ENCODE results near the gene ITGA4. TPM values are rescaled to one million over a fixed set of nuclear protein-coding genes. Genes with fewer than 3 reads are reported as not detected.

The ITGA4 gene
- total and polyA plus RNA-seq, 2 donors (not counting 3 experiments of a cell fraction or from before 2014, with no cell fraction given) = 1.5 to 2.8 TPM

DNA sequence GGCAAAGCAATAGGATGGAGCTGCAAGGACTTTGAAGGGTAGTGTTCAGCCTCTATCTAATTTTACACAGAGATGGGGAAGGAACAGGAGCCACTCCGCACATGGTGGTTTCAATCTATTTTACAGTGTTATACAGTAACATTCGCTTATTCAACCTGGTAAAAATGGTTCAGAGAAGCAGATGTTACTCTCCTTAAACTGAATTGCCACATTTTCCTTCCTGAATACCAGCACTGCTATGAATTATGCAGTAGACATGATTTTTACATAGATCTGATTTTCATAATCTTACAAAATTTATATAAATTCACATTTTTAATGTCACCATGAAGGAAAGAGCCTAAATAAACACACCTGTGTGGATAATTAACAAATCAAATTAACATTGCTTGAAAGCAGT lies 85.0 kb downstream of the ITGA4 start:
- no peak overlapping the region for H3K4me2 ChIP-seq (ENCODE audit: insufficient read depth, low read length)
- intact Hi-C loops (cut with micrococcal nuclease) = no loop called here
- DNase-seq (ENCODE audit: low read depth, low spot score) (no peak), FAIRE-seq (no peak)
- H3K9me1 ChIP-seq (replicated peaks; ENCODE audit: control insufficient read depth, extremely low read depth, insufficient read depth, low read length) = no peaks in the 10 kb centered on the region
- H2AFZ ChIP-seq (ENCODE audit: low read depth, low read length) = no peak overlapping the region
- no peaks in the 10 kb centered on the region for H3K9me3 ChIP-seq (replicated peaks; ENCODE audit: control insufficient read depth, insufficient read depth, low read length)
- H3K4me1 ChIP-seq (ENCODE audit: control insufficient read depth, extremely low read depth, insufficient read depth, low read length) = no peaks in the 10 kb centered on the region
- H3K9ac ChIP-seq (replicated peaks; ENCODE audit: extremely low read depth, insufficient read depth, low read length) = no peak overlapping the region
- H4K20me1 ChIP-seq (replicated peaks; ENCODE audit: control insufficient read depth, extremely low read depth, insufficient read depth, low read length) = no peaks in the 10 kb centered on the region
- ChIA-PET CTCF (no interaction called here), POLR2A (no interaction called here)
- no peaks in the 10 kb centered on the region for H3K79me2 ChIP-seq (ENCODE audit: control insufficient read depth, insufficient read depth, low read length)
- TF ChIP-seq GATA2 (IDR thresholded peaks at IDR 0.05; ENCODE audit: insufficient read depth, insufficient read length, low read depth, low read length) (no peak), POLR2A (IDR thresholded peaks at IDR 0.05; ENCODE audit: low read depth, low read length) (no peak), POLR2AphosphoS5 (IDR thresholded peaks at IDR 0.05; ENCODE audit: insufficient read depth, low read depth, low read length) (no peak)
- TF ChIP-seq, protein P1, sequence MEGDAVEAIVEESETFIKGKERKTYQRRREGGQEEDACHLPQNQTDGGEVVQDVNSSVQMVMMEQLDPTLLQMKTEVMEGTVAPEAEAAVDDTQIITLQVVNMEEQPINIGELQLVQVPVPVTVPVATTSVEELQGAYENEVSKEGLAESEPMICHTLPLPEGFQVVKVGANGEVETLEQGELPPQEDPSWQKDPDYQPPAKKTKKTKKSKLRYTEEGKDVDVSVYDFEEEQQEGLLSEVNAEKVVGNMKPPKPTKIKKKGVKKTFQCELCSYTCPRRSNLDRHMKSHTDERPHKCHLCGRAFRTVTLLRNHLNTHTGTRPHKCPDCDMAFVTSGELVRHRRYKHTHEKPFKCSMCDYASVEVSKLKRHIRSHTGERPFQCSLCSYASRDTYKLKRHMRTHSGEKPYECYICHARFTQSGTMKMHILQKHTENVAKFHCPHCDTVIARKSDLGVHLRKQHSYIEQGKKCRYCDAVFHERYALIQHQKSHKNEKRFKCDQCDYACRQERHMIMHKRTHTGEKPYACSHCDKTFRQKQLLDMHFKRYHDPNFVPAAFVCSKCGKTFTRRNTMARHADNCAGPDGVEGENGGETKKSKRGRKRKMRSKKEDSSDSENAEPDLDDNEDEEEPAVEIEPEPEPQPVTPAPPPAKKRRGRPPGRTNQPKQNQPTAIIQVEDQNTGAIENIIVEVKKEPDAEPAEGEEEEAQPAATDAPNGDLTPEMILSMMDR (IDR thresholded peaks at IDR 0.05; ENCODE audit: extremely low read depth in 1 of 2, insufficient read depth in 1 of 2, low read depth in 1 of 2, low read length in 2 of 2) = no peak
- TF ChIP-seq, protein P2, sequence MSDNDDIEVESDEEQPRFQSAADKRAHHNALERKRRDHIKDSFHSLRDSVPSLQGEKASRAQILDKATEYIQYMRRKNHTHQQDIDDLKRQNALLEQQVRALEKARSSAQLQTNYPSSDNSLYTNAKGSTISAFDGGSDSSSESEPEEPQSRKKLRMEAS (IDR thresholded peaks at IDR 0.05; ENCODE audit: insufficient read depth, insufficient read length) = no peak
- no peak overlapping the region for H3K27ac ChIP-seq (ENCODE audit: insufficient read depth, low read depth, low read length)
- dilution Hi-C loops (cut with MboI; ENCODE audit: extremely low pct_ligation_motif_present, low sequenced_read_pairs) = no loop called here
- no peaks in the 10 kb centered on the region for H3K27me3 ChIP-seq (ENCODE audit: control insufficient read depth in 2 of 2, insufficient read depth in 2 of 2, low read length in 2 of 2)
- no peaks in the 10 kb centered on the region for H3K36me3 ChIP-seq (ENCODE audit: control insufficient read depth in 2 of 2, extremely low read depth in 1 of 2, insufficient read depth in 2 of 2, low read length in 2 of 2)
- no peak overlapping the region for H3K4me3 ChIP-seq (replicated peaks in 1 of 3; ENCODE audit: insufficient read depth in 1 of 3, low read depth in 1 of 3, low read length in 3 of 3)
- no TSS peak for BruUV-seq (replicated peaks)

DNA sequence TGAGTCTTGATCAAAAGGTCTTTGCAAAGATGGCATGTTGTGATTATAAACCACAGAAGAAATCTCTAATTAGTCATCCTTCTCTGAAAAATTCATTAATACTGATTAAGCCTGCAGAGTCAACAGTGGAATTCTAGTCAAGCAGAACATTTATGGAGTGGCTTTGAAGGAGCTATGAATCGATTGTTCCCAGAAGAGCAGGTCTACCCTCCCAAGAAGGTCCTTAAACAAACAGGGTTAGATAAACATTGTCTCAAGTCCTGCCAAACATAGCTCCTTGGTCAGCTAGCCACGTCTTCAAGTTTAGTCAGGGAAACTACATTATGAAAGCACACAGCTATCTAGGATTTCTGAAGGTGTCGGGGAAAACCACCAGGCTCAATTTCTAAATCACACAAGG lies 88.9 kb downstream of the ITGA4 start:
- no peak overlapping the region for H3K27ac ChIP-seq (ENCODE audit: insufficient read depth, low read depth, low read length)
- no peaks in the 10 kb centered on the region for H3K79me2 ChIP-seq (ENCODE audit: control insufficient read depth, insufficient read depth, low read length)
- CTCF ChIA-PET = interaction anchor here (1.4 kb wide), 1 partner anchor 16 kb away, joined by 4 read pairs; no protein-coding TSS in a partner anchor
- no peaks in the 10 kb centered on the region for H3K36me3 ChIP-seq (ENCODE audit: control insufficient read depth in 2 of 2, extremely low read depth in 1 of 2, insufficient read depth in 2 of 2, low read length in 2 of 2)
- no peaks in the 10 kb centered on the region for H3K27me3 ChIP-seq (ENCODE audit: control insufficient read depth in 2 of 2, insufficient read depth in 2 of 2, low read length in 2 of 2)
- intact Hi-C loops (cut with micrococcal nuclease) = no loop called here
- no peaks in the 10 kb centered on the region for H3K9me3 ChIP-seq (replicated peaks; ENCODE audit: control insufficient read depth, insufficient read depth, low read length)
- POLR2A ChIA-PET = no interaction called here
- no peaks in the 10 kb centered on the region for H3K9me1 ChIP-seq (replicated peaks; ENCODE audit: control insufficient read depth, extremely low read depth, insufficient read depth, low read length)
- no peak overlapping the region for H3K4me3 ChIP-seq (replicated peaks in 1 of 3; ENCODE audit: insufficient read depth in 1 of 3, low read depth in 1 of 3, low read length in 3 of 3)
- H4K20me1 ChIP-seq (replicated peaks; ENCODE audit: control insufficient read depth, extremely low read depth, insufficient read depth, low read length) = no peaks in the 10 kb centered on the region
- FAIRE-seq (no peak), DNase-seq (ENCODE audit: low read depth, low spot score) (no peak)
- BruUV-seq (replicated peaks) = no TSS peak
- dilution Hi-C loops (cut with MboI; ENCODE audit: extremely low pct_ligation_motif_present, low sequenced_read_pairs) = no loop called here
- no peak overlapping the region for H3K9ac ChIP-seq (replicated peaks; ENCODE audit: extremely low read depth, insufficient read depth, low read length)
- TF ChIP-seq FOS (IDR thresholded peaks at IDR 0.05; ENCODE audit: borderline replicate concordance, insufficient read depth, low read length) (no peak), POLR2AphosphoS5 (IDR thresholded peaks at IDR 0.05; ENCODE audit: insufficient read depth, low read depth, low read length) (no peak), MYC (IDR thresholded peaks at IDR 0.05; ENCODE audit: low read depth, low read length) (no peak), POLR2A (IDR thresholded peaks at IDR 0.05; ENCODE audit: low read depth, low read length) (no peak)
- TF ChIP-seq, protein P1 (IDR thresholded peaks at IDR 0.05; ENCODE audit: extremely low read depth in 1 of 2, insufficient read depth in 1 of 2, low read depth in 1 of 2, low read length in 2 of 2) = no peak
- H2AFZ ChIP-seq (ENCODE audit: low read depth, low read length) = no peak overlapping the region
- no peak overlapping the region for H3K4me2 ChIP-seq (ENCODE audit: insufficient read depth, low read length)
- no peaks in the 10 kb centered on the region for H3K4me1 ChIP-seq (ENCODE audit: control insufficient read depth, extremely low read depth, insufficient read depth, low read length)

Measured in endothelial cell of umbilical vein (primary cell).